ENCODE results near the gene CBX1.
"Not testable (repeated sequence)": the region's sequence is repeated elsewhere in the genome, so short reads cannot be mapped to it uniquely, and the experiment has no call there.

Gene CBX1

DNA sequence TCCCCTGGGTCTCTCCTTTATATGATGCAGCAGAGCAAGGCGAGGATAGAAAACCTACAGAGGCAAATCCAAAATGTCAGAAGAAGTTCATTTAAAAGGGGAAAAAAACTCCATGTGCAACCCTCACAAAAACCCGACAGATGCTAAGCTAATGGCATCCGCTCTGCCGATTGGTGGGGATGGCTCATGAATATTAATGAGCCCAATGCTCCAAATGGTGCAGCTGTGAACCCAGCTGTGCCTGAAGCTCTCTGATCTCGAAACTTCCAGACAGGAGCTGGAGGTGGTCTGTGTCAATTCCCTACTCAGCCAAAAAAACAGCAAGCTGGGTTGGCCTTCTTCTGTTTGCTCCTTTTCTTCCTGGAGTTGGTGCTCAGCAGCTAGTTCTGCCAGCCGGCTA is 21.8 kb upstream of the CBX1 start:
- no peak for DNase-seq (ENCODE audit: low spot score)

DNA sequence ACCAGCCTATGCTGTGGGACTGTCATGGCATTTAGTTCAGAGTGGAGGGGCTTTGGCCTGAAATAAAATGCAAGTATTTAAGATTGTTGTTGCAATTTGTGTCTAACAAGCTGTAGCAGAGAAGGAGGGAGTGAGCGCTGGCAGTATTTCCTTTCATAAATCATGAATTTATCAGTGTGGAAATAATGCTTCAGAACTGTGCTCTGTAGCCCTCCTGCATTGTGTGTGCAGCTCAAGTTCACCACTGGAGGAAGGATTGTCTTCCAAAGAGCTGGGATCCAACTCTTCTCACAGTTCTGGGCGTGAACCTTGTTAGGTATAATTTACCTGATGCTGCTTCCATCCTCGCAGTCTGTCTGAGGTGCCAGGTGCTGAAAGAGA is 21.4 kb upstream of the CBX1 start:
- DNase-seq (ENCODE audit: low spot score): no peak

DNA sequence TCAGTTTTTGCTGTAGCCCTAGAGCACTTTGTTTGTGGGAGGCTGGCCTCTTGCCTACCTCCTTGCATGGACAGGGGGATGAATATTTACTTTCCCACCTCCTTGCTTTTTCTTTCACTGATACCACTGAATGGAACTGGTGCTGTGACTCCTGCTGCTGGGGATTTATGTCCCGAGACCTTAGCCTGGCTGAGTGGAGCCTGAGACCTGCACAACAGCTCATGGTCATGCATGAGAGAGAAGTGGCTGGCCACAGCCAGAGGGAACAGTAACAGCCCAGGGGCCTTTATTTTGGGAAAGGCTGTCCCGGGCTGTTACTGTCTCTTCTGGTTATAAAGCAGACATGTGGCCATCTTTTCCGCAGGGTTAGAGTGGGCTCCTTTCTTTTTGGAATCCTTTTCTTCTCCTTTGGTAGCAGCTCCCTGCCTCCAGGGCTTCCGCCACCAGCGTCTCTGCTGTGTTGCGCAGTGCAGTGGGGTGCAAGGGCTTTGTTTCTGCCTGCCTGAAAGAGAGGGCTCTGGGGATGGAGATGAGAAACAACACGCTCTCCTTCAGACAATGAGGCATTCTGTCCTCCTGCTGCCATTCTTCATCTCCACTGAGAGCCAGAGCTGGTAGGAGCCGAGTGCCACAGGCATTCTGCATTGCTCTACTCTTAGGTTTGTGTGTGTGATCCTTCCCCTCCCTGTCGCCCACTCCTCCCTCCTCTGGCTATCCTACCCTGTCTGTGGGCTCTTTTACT is 20.8 kb upstream of the CBX1 start:
- DNase-seq (ENCODE audit: low spot score): no peak

DNA sequence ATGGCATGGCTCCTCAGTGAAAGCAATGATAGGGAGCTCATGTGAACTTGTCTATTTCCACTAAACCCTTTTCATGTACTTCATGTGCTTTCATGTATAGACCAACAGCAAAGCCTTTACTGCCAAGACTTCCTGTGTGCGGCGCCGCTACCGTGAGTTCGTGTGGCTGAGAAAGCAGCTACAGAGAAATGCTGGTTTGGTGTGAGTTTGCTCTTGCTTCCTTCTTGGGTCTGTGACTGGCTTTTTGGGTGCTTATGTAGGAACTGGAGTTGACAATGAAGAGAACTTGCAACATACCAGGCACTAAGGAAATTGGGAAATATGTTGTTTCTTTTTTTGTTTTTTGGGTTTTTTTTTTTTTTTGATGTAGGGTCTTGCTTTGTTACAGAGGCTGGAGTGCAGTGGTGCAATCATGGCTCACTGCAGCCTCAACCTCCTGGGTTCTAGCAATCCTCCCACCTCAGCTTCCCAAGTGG is 12.0 kb upstream of the CBX1 start:
- no peak for DNase-seq (ENCODE audit: low spot score)

DNA sequence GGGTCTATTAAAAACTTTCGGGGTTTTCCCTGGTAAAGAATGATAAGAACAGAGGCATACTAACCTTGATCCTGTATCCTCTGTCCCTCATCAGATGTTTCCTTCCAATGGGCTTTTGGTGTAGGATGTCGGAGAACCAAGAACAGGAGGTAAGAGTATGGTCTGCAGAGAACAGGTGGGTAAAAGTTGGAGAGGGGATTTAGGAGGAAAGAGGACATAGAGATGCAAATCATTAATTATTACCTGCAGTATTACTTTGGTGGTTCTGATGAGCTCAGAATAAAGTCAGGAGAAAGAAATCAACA is 10.6 kb upstream of the CBX1 start:
- no peak for DNase-seq (ENCODE audit: low spot score)

DNA sequence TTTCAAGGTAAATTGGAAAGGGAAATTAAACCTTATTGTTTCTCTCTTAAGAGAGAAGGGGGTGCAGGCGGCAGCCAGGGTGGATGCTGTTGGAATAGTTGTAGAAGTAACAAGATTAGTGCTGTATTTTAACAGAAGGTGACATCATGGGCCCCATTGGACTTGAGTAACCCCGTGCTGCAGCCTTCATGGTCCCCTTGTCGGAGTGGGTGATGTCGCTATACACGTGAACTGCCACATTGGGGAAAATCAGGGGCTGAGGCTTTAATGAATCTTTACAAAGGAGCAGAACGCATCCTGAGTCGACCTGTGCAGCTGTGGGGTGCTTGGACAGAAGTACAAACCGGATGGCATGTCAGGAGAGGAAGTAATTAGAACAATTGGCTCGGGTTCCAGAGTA is 9.5 kb upstream of the CBX1 start:
- no peak for DNase-seq (ENCODE audit: low spot score)

DNA sequence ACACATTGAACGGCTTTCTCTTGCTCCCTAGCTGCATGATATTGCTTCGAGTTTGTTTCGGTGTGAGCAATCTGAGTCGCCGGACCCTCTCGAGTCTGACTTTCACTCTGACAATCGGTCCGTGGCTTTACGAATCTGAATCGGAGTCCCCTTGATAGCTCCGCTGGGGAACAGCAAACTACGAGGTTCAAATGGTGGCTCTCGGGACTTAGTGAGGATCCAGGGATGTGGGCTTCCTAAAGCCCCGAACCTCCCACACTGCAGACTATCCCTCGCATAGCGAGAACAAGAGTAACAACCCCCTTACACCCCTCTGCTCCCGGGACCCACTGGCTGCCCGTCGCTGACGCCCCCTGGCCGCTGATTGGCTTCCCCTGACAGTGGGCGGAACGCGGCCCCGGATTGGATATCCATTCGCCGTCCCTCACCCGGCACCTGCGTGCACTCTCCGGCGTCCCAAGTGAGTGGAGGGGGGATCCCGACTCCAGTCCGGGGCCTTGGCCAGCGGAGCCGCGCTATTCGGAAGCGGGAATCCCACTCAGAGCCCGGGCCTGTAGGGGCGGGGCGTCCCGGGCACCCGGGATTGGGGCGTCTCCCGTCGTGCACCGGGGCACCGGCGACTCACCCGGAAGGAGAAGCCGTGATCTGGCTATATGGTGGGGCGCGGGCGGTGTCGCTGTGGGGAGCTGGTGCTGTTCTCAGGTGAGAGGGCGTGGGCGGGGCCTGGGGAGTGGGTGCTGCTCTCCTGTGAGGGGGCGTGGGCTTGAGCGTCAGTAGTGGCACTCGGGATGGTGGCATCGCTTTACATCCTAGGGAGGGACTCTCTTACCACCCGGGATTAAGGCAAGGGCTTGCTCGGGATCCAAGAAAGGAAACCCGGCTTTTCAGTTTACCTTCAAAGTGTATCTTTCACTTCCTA is 6.1 kb upstream of the CBX1 start, which contains the start of gene SNX11:
Gene SNX11 (plus strand): TSS at position 630 of the 919 bp plus-strand sequence. CDS start 4,278 bp downstream, outside the sequence.
- DNase-seq (ENCODE audit: low spot score): peak; percentile 63

DNA sequence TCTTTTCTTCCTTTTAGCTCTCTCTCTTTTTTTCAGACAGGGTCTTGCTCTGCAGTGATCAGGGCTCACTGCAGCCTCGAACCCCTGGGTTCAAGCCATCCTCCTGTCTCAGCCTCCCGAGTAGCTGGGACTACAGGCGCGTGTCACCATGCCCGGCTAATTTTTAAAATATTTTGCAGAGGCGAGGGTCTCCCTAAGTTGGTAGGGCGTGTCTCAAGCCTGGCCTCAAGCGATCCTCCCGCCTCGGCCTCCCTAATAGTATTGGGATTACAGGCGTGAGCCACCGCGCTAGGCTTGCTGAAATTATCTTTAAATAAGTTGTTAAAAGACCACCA is 5.5 kb upstream of the CBX1 start:
- DNase-seq (ENCODE audit: low spot score): no peak

DNA sequence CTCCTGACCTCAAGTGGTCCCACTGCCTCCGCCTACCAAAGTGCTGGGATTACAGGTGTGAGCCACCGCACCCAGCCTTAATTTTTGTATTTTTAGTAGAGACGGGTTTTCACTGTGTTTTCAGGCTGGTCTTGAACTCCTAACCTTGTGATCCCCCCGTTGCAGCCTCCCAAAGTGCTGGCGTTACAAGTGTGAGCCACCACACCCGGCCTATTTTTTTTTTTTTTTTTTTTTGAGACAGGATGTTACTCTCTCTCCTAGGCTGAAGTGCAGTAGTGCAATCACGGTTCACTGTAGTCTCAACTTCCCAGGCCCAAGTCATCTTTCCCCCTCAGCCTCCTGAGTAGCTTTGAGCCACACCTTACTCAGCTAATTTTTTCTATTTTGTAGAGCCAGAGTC is 3.2 kb upstream of the CBX1 start:
- no peak for DNase-seq (ENCODE audit: low spot score)

DNA sequence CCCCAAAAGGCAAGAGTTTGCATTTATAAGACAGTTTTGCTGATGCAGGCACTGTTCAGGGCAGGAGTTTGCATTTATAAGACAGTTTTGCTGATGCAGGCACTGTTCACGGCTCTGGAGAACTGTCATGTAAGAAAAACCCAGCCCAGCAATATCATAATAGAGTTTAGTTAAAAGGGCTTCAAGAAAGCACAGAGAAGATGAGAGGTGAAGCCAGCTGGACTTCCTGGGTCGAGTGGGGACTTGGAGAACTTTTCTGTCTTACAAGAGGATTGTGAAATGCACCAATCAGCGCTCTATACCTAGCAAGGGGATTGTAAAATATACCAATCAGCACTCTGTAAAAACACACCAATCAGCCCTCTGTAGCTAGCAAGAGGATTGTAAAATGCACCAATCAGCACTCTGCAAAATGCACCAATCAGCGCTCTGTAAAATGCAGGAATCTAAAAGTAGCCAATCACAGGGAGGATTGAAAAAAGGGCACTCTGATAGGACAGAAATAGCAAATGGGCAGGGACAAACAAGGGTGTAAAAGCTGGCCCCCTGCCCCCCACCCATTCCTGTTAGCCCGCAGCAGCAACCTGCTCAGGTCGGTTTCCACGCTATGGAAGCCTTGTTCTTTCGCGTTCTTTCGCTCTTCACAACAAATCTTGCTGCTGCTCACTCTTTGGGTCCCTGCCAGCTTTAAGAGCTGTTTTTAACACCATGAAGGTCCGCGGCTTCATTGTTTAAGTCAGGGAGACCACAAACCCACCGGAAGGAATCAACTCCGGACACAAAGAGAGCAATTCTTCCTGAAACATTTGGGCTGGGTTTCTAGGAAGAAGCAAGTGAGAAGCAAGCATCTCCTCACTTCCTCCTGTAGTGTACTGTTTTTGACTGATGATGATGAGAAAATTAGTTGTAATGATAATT is 1.8 kb upstream of the CBX1 start:
- DNase-seq (ENCODE audit: low spot score): no peak

DNA sequence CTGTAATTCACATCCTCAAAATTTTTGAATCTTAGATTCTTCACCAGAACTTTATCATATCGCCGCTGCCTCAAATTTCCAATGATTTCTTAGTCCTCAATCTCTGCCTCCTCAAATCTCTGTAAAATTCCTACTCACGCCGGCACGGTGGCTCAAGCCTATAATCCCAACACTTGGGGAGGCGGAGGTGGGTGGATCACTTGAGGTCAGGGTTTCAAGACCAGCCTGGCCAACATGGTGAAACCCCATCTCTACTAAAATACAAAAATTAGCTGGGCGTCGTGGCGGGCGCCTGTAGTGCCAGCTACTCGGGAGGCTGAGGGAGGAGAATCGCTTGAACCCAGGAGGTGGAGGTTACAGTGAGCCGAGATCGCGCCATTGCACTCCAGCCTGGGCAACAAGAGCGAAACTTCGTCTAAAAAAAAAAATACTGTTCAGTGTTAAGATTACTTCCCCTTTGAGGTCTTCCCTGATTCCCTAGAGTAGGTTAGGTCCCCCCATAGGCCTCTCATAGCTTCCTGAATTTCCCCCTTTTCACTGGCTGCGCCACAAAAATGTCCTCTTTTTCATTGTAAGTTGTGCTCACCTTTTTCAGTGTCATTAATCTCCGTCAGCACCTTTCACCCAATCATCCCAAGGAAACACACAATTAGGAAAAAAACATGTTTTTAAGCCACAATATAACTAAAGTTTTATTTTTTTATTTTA is 919 bp upstream of the CBX1 start:
- no peak for DNase-seq (ENCODE audit: low spot score)

DNA sequence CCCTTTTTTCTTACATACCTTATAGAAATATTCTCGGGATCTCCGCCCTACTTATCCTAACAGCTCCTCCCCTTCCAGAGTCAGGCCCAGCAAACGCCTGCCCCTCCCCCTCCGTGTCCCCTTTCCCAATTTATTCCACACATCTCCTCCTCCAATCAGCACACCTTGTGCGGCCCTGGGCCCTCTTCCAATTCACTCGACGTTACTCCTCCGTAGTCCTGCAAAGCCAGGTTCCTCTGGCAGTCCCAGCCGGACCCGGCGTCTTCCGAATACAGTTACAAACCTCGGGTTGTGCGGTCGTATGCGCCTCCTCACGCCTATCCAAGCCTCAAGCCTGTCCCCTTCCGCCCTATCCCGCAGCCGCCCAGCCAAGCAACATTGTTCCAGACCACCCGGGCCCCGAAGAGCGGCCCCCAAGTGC is 677 bp downstream of the CBX1 start:
- DNase-seq (ENCODE audit: low spot score): no peak

DNA sequence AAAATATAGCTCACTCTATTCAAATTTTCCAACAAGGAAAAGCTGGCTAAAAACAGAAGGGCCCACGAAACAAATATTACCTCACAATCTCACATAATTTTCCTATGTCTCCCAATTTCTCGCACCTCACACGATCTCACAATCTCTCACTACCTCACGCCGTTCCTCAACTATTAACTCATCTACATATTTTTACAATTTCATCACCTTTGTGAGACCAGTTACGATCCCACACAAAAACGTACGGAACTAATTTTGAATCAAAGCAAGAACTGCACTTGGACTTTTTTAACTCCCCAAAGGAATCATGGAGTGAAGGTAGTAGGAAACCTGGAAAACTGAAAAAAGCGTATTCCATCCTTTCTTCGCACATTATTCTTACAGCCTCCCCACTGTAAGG is 1.1 kb downstream of the CBX1 start:
- DNase-seq (ENCODE audit: low spot score): no peak

DNA sequence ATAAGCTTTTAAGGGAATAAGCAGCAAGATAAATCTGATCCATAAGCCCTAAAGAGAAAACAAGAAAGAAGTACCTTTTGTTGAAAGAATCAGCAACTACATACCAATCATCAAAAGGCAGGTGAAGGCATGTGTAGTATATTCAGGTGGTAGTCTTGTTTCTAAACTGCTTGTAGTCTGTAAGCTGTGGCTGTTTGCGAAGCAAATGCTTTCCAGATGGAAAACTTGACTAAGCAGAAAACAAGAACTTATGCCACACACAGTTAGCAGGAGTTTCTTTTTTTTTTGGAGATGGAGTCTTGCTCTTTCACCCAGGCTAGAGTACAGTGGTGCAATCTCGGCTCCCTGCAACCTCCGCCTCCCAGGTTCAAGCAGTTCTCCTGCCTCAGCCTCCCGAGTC is 5.7 kb downstream of the CBX1 start:
- DNase-seq (ENCODE audit: low spot score): no peak

DNA sequence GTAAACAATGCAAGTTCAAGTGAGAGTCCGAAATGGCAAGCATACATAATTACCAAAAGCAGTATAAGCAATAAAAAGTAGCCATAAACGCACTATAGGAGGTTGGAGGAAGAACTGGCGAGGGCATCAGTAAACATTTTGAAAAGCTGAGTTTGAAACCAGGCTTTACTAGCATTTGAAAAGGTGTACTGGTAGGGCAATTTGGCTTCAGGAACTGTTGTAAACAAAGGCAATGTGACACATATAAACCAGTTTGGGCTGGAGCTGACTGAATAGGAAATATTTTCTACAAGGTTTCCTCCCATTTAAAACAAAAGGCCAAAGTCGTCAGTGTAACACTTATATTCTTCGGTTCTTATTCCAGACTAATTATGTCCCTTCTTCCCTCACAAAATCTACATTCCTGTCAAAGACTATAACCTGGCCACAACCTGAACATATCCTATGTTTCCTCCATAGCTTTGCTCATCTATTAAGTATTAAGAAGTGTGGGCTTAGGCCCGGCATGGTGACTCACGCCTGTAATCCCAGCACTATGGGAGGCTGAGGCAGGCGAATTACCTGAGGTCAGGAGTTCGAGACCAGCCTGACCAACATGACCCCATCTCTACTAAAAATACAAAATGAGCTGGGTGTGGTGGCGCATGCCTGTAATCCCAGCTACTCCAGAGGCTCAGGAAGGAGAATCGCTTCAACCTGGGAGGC is 7.8 kb downstream of the CBX1 start:
- DNase-seq (ENCODE audit: low spot score): no peak

DNA sequence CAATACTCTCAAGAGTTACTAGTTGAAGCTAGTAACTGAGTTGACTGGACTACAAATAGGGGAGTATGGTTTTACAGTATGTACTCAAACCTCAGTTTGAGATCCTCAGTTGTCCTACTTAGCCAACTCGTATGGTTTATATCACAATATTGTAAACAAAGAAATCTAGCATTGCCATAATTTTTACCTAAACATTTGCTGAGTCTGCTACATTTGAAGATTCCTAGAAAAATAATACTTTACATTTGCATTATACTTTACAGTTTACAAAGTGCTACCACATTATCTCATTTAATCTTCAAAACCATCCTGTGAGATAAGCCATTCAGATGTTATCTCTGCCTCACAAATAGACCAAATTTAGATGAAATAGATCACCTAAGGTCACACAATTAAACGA is 16.3 kb downstream of the CBX1 start:
- DNase-seq (ENCODE audit: low spot score): no peak

DNA sequence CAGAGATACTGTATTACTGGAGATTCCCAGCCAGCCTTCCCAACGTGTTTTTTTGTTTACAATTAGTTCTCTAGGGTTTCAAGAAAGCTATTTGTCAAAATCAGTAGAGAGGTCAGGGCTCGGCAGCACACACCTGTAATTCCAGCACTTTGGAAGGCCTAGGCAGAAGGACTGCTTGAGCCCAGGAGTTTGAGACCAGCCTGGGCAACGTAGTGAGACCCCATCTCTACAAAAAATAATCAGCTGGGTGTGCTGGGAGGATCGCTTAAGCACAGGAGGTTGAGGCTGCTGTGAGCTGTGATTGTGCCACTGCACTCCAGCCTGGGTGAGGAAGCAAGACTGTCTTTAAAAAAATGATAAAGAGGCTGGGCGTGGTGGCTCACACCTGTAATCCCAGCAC is 19.4 kb downstream of the CBX1 start:
- no peak for DNase-seq (ENCODE audit: low spot score)

DNA sequence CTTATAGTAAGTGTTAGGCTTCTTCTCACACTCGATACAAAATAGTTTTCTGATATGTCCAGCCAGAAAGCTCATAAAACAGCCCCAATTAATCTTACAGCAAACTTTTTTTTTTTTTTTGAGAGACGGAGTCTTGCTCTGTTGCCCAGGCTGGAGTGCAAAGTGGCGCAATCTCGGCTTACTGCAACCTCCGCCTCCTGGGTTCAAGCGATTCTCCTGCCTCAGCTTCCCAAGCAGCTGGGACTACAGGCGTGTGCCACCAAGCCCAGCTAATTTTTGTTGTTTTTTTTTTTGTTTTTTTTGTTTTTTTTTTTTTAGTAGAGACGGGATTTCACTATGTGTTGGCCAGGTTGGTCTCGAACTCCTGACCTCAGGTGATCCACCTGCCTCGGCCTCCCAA is 24.1 kb downstream of the CBX1 start:
- not testable (repeated sequence) for DNase-seq (ENCODE audit: low spot score)

DNA sequence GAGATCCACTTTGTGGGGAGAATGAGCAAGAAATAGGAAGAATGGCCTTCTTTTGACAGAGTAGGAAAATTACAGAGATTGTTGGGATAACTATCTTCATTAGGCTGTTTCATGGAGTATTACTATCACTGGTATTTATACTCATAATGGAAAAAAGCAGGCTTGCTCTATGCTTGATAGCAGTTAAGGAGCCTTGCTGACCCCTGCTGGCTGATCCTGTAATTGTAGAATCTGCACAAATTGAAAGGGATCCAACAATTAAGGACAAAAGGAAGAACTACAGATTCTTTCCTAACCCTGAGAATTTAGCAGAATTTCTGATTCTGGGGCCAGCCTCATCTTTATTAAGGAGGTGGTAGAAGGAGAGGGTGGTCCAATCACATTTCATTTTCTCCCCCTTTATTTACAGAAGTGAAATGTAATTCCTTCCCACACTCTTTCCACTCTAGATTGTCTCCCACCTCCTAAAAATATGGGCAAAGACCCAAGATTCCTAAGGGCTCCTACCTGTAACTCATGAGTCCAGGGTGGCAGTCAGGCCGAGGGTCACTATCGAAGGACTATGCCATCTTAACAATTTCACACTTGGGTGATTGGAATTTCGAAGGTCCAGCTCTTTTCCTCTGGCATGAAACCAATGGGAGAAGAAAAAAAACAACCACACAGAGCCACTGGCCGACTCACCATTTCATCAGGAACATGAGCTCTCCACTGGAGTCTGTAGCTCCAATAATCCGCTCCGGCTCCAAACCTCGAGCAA is 26.8 kb downstream of the CBX1 start:
- peak; percentile 56 for DNase-seq (ENCODE audit: low spot score)

DNA sequence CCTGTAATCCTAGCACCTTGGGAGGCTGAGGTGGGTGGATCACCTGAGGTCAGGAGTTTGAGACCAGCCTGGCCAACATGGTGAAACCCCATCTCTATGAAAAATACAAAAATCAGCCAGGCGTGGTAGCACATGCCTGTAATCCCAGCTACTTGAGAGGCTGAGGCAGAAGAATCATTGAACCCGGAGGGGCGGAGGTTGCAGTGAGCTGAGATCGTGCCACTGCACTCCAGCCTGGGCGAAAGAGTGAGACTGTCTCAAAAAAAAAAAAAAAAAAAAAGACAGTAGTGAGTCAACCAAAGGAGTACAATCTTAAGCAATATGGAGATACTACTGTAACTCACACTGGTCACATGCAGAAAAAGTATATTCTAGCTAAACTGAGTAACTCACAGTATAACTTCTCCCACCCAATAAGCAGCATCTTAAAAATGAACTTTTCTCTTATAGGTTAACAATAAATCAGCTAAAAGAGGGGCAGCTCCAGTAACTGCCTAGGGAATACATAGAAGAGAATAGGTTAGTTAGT is 27.6 kb downstream of the CBX1 start:
- DNase-seq (ENCODE audit: low spot score): not testable (repeated sequence)

Measured in COLO829 (cell line).